ENCODE data around the gene TMEM151B.

DNA sequence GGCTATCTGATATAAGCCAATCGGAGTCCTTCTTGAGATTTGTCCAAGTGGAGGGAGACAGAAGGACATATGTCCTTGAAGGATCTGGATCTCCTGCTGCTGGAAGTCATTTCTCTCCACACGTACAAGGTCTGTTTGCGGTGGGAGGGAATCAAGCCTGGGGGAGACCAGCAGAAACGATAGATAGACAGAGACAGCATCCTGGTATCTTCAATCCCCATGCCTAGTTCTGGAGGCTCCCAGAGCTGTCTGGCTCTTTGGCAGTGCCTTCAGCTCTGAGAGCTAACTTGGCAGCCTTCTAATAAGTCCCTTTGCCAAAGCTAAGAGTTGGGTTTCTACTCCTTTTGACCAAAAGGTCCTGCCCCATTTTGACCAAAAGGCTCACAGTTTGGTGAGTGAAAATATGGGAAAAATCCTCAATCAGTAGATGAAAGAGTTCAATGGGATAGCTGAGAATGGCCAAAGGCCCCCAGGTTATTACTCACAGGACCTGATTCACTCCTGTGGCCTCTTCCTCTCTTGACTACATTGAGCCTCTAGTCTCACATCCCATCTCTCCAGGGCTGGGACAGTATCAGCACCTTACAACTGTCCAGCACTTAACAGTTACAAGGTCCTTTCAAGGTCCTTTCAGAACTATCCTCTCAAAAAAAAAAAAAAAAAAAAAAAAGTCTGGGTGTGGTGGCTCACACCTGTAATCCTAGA, 22.6 kb downstream of the TMEM151B start:
- TF ChIP-seq, protein P1, sequence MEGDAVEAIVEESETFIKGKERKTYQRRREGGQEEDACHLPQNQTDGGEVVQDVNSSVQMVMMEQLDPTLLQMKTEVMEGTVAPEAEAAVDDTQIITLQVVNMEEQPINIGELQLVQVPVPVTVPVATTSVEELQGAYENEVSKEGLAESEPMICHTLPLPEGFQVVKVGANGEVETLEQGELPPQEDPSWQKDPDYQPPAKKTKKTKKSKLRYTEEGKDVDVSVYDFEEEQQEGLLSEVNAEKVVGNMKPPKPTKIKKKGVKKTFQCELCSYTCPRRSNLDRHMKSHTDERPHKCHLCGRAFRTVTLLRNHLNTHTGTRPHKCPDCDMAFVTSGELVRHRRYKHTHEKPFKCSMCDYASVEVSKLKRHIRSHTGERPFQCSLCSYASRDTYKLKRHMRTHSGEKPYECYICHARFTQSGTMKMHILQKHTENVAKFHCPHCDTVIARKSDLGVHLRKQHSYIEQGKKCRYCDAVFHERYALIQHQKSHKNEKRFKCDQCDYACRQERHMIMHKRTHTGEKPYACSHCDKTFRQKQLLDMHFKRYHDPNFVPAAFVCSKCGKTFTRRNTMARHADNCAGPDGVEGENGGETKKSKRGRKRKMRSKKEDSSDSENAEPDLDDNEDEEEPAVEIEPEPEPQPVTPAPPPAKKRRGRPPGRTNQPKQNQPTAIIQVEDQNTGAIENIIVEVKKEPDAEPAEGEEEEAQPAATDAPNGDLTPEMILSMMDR (IDR thresholded peaks at IDR 0.05 in 8 of 11, conservative IDR thresholded peaks at IDR 0.05 in 3 of 11): no peak
- no peak for TF ChIP-seq POLR2AphosphoS5 (IDR thresholded peaks at IDR 0.05)
- no peak for TF ChIP-seq POLR2A (IDR thresholded peaks at IDR 0.05)

Data from spleen (tissue), 7 donors.